Right atrium auricular region (tissue), 2 donors: ENCODE data around the gene PLXDC2. TPM values are rescaled to one million over a fixed set of nuclear protein-coding genes. Genes with fewer than 3 reads are reported as not detected.

Experiments
- DNase-seq: peaks from one replicate; pipeline ENCODE4 v3.0.0-alpha.2; 2019; ENCODE audit warnings: low spot score
- H3K27ac ChIP-seq, 2 donors: fragments of 200-600 bp; sonication (generic); 1 replicate in 1 of 2; 2 replicates in 1 of 2; pipeline ENCODE4 v1.5.1; 2016 to 2019
- H3K27me3 ChIP-seq, 2 donors: fragments of 200-600 bp; sonication (generic); one replicate each; pipeline versions ENCODE4 v1.5.1 to v1.6.0; 2017 to 2019
- H3K36me3 ChIP-seq: fragments of 200-600 bp; sonication (generic); one replicate; pipeline ENCODE4 v1.5.1; 2016
- H3K4me1 ChIP-seq, 2 donors: fragments of 200-600 bp; sonication (generic); one replicate each; pipeline versions ENCODE4 v1.5.1 to v1.6.0; 2017 to 2019
- H3K4me3 ChIP-seq, 2 donors: fragments of 200-600 bp; sonication (generic); 1 replicate in 1 of 2; 2 replicates in 1 of 2; pipeline ENCODE4 v1.5.1; 2017 to 2019; ENCODE audit warnings: mild to moderate bottlenecking in 1 of 2, moderate library complexity in 1 of 2
- H3K9me3 ChIP-seq, 2 donors: fragments of 200-600 bp; sonication (generic); one replicate each; pipeline ENCODE4 v1.5.1; 2019
- total RNA-seq, 2 donors: library from RNA; depleted of rRNA; stranded (reverse); fragments of >200 nt; gene quantifications; one replicate each; pipeline ENCODE4 v1.1.0, GENCODE V29; 2016
- TF ChIP-seq, protein P1 (sequence below), 2 donors: fragments of 200-600 bp; sonication (generic); IDR thresholded peaks; one replicate each; pipeline ENCODE4 v1.5.1; 2019; ENCODE audit warnings: antibody characterized with exemption in 2 of 2

PLXDC2 gene
- total RNA-seq, 2 donors from 2014 or later: 24.0 to 43.6 TPM

GRCh38 chr10:20288060-20288459 lies 471.8 kb downstream of the PLXDC2 start:
- TF ChIP-seq, protein P1, sequence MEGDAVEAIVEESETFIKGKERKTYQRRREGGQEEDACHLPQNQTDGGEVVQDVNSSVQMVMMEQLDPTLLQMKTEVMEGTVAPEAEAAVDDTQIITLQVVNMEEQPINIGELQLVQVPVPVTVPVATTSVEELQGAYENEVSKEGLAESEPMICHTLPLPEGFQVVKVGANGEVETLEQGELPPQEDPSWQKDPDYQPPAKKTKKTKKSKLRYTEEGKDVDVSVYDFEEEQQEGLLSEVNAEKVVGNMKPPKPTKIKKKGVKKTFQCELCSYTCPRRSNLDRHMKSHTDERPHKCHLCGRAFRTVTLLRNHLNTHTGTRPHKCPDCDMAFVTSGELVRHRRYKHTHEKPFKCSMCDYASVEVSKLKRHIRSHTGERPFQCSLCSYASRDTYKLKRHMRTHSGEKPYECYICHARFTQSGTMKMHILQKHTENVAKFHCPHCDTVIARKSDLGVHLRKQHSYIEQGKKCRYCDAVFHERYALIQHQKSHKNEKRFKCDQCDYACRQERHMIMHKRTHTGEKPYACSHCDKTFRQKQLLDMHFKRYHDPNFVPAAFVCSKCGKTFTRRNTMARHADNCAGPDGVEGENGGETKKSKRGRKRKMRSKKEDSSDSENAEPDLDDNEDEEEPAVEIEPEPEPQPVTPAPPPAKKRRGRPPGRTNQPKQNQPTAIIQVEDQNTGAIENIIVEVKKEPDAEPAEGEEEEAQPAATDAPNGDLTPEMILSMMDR (IDR thresholded peaks at IDR 0.05): no peak
- H3K4me3 ChIP-seq: no peak overlapping the region
- no peaks in the 10 kb centered on the region for H3K36me3 ChIP-seq
- H3K27me3 ChIP-seq: no peaks in the 10 kb centered on the region
- no peak for DNase-seq
- no peak overlapping the region for H3K27ac ChIP-seq
- no peaks in the 10 kb centered on the region for H3K4me1 ChIP-seq
- H3K9me3 ChIP-seq: no peaks in the 10 kb centered on the region

DNA sequence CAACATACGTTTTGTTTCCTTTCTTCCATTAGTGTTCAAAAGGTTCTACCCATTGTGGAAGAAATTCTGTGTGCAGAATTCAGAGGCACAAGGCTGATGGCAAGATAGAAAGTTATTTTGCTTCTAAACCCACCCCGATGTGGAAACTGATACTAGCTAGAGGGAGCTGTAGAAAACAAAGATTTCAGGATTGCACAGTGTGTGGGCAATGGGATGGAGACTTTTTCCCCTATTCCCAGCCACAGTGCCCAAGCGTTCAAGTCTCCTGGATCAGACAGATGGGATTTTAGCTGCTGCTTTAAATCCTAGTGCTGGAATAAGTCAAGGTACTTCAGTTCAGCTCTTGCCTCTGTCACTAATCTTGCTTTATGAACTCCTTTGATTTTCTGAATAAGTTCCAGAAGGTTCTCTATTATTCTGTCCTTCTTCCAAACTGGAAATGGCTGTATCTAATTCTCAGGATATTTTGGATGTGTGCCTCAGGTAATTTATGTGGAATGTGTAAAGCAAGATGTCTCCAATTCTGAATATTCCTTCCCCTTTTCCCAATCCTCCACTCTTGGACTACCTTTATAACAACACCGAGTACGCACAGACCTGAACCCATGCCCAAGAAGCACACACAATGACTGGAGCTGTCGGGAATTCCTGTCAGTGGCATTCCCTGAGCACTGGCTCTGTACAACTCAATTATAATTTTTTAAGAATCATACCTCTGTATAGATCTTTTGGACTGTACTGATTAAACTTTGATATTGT lies 473.0 kb downstream of the PLXDC2 start:
- Histone ChIP-seq H3K9me3 (no peaks in the 10 kb centered on the region), H3K4me3 (no peak overlapping the region), H3K27ac (no peak overlapping the region), H3K27me3 (no peaks in the 10 kb centered on the region), H3K36me3 (no peaks in the 10 kb centered on the region), H3K4me1 (no peaks in the 10 kb centered on the region)
- TF ChIP-seq, protein P1 (IDR thresholded peaks at IDR 0.05): no peak
- DNase-seq: no peak

DNA sequence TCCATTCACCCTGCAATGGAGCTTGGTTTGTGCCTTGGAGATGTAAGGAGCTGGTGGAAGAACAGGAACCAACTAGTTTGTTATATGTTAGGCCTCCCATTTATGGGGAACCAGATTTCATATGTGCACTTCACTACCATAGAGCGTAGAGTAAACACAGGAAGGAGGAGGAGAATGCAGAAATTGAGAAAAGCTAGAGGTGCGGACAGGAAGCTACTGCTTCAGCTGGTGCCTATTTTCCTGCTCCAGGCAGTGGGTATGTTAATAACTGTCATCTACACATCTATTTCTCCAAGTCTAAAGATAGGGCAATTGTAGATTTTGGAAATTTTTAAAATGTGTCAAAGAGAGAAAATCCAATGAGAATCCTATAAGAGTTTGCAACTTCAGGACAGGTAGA lies 482.2 kb downstream of the PLXDC2 start:
- TF ChIP-seq, protein P1 (IDR thresholded peaks at IDR 0.05): no peak
- H3K9me3 ChIP-seq: no peaks in the 10 kb centered on the region
- no peak for DNase-seq

DNA sequence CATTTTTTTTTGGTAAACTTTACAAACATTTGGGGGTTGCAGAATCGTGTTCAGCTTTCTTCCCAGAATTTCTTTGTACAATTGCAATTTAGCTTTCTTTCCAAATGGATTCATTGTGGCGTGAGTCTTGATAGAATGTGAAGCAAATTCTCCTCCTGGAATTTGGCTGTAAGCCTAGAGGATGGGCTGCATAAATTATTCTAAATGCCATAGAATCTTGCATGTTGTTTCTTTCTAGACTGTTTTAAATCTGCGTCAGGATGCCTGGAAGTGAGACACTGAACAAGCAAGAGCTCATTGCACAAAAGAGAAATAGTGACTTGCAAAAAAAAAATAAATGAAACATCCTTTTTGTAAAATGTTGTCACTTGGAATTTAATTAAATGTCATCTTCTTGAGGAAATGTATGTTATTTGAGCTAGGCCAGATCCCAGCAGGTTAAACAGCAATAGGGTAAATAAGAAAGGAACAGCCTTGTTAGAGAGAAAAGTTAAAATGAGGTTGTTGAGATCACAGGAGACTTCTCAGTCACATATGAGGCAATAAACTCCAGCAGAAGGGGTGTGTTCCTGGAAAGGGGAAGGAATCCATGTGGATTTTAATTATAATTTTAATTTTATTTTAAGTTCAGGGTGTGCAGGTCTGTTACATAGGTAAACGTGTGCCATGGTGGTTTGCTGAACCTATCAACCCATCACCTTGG lies 483.0 kb downstream of the PLXDC2 start:
- no peaks in the 10 kb centered on the region for H3K36me3 ChIP-seq
- H3K27me3 ChIP-seq: no peaks in the 10 kb centered on the region
- H3K27ac ChIP-seq: no peak overlapping the region
- DNase-seq: no peak
- no peaks in the 10 kb centered on the region for H3K4me1 ChIP-seq
- TF ChIP-seq, protein P1 (IDR thresholded peaks at IDR 0.05): no peak
- H3K9me3 ChIP-seq: no peaks in the 10 kb centered on the region
- no peak overlapping the region for H3K4me3 ChIP-seq

More for the DNA sequence above, 482.2 kb downstream of the PLXDC2 start:
- Histone ChIP-seq H3K4me1 (no peaks in the 10 kb centered on the region), H3K27me3 (no peaks in the 10 kb centered on the region), H3K36me3 (no peaks in the 10 kb centered on the region), H3K27ac (no peak overlapping the region), H3K4me3 (no peak overlapping the region)

DNA sequence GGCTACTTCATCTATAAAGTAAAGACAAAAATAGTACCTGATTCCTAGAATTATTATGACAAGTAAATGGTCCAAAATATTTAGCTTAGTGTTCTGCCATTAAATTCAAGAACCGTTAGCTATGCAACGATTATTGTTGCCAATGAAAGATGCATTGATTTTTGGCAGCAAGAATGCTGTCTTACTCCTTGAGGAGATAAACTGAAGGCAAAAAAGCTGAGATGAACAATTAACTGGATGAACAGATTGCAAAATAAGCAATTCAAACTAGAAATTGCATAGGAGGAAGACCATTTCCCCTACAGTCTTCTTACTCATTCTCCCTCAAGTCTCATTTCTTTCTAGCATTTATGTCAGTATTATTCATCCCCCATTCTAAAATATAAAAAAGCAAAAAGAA lies 484.5 kb downstream of the PLXDC2 start:
- Histone ChIP-seq H3K9me3 (no peaks in the 10 kb centered on the region), H3K4me1 (no peaks in the 10 kb centered on the region), H3K4me3 (no peak overlapping the region), H3K27ac (no peak overlapping the region), H3K27me3 (no peaks in the 10 kb centered on the region), H3K36me3 (no peaks in the 10 kb centered on the region)
- DNase-seq: no peak
- TF ChIP-seq, protein P1 (IDR thresholded peaks at IDR 0.05): no peak
